ENCODE data around the gene FAM221A.
"Not testable (repeated sequence)": the region's sequence is repeated elsewhere in the genome, so short reads cannot be mapped to it uniquely, and the experiment has no call there.

FAM221A gene

GRCh38 chr7:23721456-23721855 is 41.5 kb downstream of the FAM221A start:
- WGBS (ENCODE audit: insufficient coverage, insufficient read length) = no CpG with 5 or more reads among the region's 4 CpGs
- no peak overlapping the region for H3K4me3 ChIP-seq (ENCODE audit: low read length)
- DNase-seq (ENCODE audit: low read depth, low spot score) = no peak
- no peaks in the 10 kb centered on the region for H3K36me3 ChIP-seq (ENCODE audit: control insufficient read depth, insufficient read depth, low read length)
- peaks cover 6% of the 10 kb centered on the region; the same call in 1 of the 2 replicates for H3K27me3 ChIP-seq (ENCODE audit: control insufficient read depth, insufficient read depth, low read length)
- H3K4me1 ChIP-seq (ENCODE audit: control insufficient read depth, insufficient read depth, low read length) = no peaks in the 10 kb centered on the region
- H3K27ac ChIP-seq (ENCODE audit: low read length) = no peak overlapping the region
- no peaks in the 10 kb centered on the region for H3K9me3 ChIP-seq (ENCODE audit: control insufficient read depth, insufficient read depth, low read length)

- not testable (repeated sequence) for H3K27ac ChIP-seq (ENCODE audit: low read length); H3K27me3 ChIP-seq (ENCODE audit: control insufficient read depth, insufficient read depth, low read length); H3K9me3 ChIP-seq (ENCODE audit: control insufficient read depth, insufficient read depth, low read length); H3K36me3 ChIP-seq (ENCODE audit: control insufficient read depth, insufficient read depth, low read length); H3K4me3 ChIP-seq (ENCODE audit: low read length); DNase-seq (ENCODE audit: low read depth, low spot score); H3K4me1 ChIP-seq (ENCODE audit: control insufficient read depth, insufficient read depth, low read length)
- no CpG with 5 or more reads among the region's 21 CpGs for WGBS (ENCODE audit: insufficient coverage, insufficient read length)
These were observed 42.7 kb downstream of the FAM221A start for GRCh38 chr7:23722587-23723216.

GRCh38 chr7:23724113-23724512 is 44.1 kb downstream of the FAM221A start:
- no CpG with 5 or more reads among the region's 4 CpGs for WGBS (ENCODE audit: insufficient coverage, insufficient read length)
- not testable (repeated sequence) for H3K4me1 ChIP-seq (ENCODE audit: control insufficient read depth, insufficient read depth, low read length); H3K27me3 ChIP-seq (ENCODE audit: control insufficient read depth, insufficient read depth, low read length); H3K36me3 ChIP-seq (ENCODE audit: control insufficient read depth, insufficient read depth, low read length); DNase-seq (ENCODE audit: low read depth, low spot score); H3K27ac ChIP-seq (ENCODE audit: low read length); H3K9me3 ChIP-seq (ENCODE audit: control insufficient read depth, insufficient read depth, low read length); H3K4me3 ChIP-seq (ENCODE audit: low read length)

- no peak overlapping the region for H3K27ac ChIP-seq (ENCODE audit: low read length)
- no peak for DNase-seq (ENCODE audit: low read depth, low spot score)
- H3K9me3 ChIP-seq (ENCODE audit: control insufficient read depth, insufficient read depth, low read length) = no peaks in the 10 kb centered on the region; the same call in 1 of the 2 replicates
- H3K4me1 ChIP-seq (ENCODE audit: control insufficient read depth, insufficient read depth, low read length) = no peaks in the 10 kb centered on the region
- no peak overlapping the region for H3K4me3 ChIP-seq (ENCODE audit: low read length)
- H3K36me3 ChIP-seq (ENCODE audit: control insufficient read depth, insufficient read depth, low read length) = no peaks in the 10 kb centered on the region
- no peaks in the 10 kb centered on the region for H3K27me3 ChIP-seq (ENCODE audit: control insufficient read depth, insufficient read depth, low read length)
These were observed 62.1 kb downstream of the FAM221A start for GRCh38 chr7:23742051-23742450.

- H3K4me1 ChIP-seq (ENCODE audit: control insufficient read depth, insufficient read depth, low read length) = no peaks in the 10 kb centered on the region
- no peaks in the 10 kb centered on the region for H3K27me3 ChIP-seq (ENCODE audit: control insufficient read depth, insufficient read depth, low read length)
- H3K4me3 ChIP-seq (ENCODE audit: low read length) = no peak overlapping the region
- no CpG with 5 or more reads among the region's 4 CpGs for WGBS (ENCODE audit: insufficient coverage, insufficient read length)
- no peak for DNase-seq (ENCODE audit: low read depth, low spot score)
- H3K9me3 ChIP-seq (ENCODE audit: control insufficient read depth, insufficient read depth, low read length) = no peaks in the 10 kb centered on the region; the same call in 1 of the 2 replicates
- no peak overlapping the region for H3K27ac ChIP-seq (ENCODE audit: low read length)
- H3K36me3 ChIP-seq (ENCODE audit: control insufficient read depth, insufficient read depth, low read length) = no peaks in the 10 kb centered on the region
These were observed 63.2 kb downstream of the FAM221A start for GRCh38 chr7:23743226-23743625.

- H3K9me3 ChIP-seq (ENCODE audit: control insufficient read depth, insufficient read depth, low read length) = no peaks in the 10 kb centered on the region; the same call in 1 of the 2 replicates
- H3K27ac ChIP-seq (ENCODE audit: low read length) = no peak overlapping the region
- no peak overlapping the region for H3K4me3 ChIP-seq (ENCODE audit: low read length)
- no peaks in the 10 kb centered on the region for H3K36me3 ChIP-seq (ENCODE audit: control insufficient read depth, insufficient read depth, low read length)
- DNase-seq (ENCODE audit: low read depth, low spot score) = no peak
- WGBS (ENCODE audit: insufficient coverage, insufficient read length) = no CpG with 5 or more reads among the region's 1 CpG
- no peaks in the 10 kb centered on the region for H3K27me3 ChIP-seq (ENCODE audit: control insufficient read depth, insufficient read depth, low read length)
- H3K4me1 ChIP-seq (ENCODE audit: control insufficient read depth, insufficient read depth, low read length) = no peaks in the 10 kb centered on the region
These were observed 66.6 kb downstream of the FAM221A start for GRCh38 chr7:23746629-23747028.

GRCh38 chr7:23751852-23752251 is 71.9 kb downstream of the FAM221A start:
- Histone ChIP-seq H3K4me3 (ENCODE audit: low read length) (no peak overlapping the region), H3K27me3 (ENCODE audit: control insufficient read depth, insufficient read depth, low read length) (no peaks in the 10 kb centered on the region), H3K4me1 (ENCODE audit: control insufficient read depth, insufficient read depth, low read length) (no peaks in the 10 kb centered on the region), H3K27ac (ENCODE audit: low read length) (no peak overlapping the region), H3K36me3 (ENCODE audit: control insufficient read depth, insufficient read depth, low read length) (no peaks in the 10 kb centered on the region), H3K9me3 (ENCODE audit: control insufficient read depth, insufficient read depth, low read length) (no peaks in the 10 kb centered on the region)
- DNase-seq (ENCODE audit: low read depth, low spot score) = no peak
- no CpG with 5 or more reads among the region's 1 CpG for WGBS (ENCODE audit: insufficient coverage, insufficient read length)

Data from iPS DF 6.9 (cell line).